C4-2B (cell line): ENCODE results near the gene LRCH1.

ENCODE experiments used
- H3K27ac ChIP-seq: fragments of 450-650 bp; 2 replicates; pipeline ENCODE4 v1.5.1; 2017
- ZFX ChIP-seq: fragments of 450-650 bp; IDR thresholded peaks from 2 replicates; pipeline ENCODE4 v1.6.1; 2017
- TF ChIP-seq, protein P1 (sequence below): fragments of 450-650 bp; conservative IDR thresholded peaks from 2 replicates; pipeline ENCODE4 v1.5.1; 2017; ENCODE audit warnings: mild to moderate bottlenecking

The LRCH1 gene

GRCh38 chr13:46654951-46655350 lies 102.0 kb downstream of the LRCH1 start:
- H3K27ac ChIP-seq = no peak overlapping the region

GRCh38 chr13:46655377-46656180 lies 102.6 kb downstream of the LRCH1 start:
- TF ChIP-seq, protein P1, sequence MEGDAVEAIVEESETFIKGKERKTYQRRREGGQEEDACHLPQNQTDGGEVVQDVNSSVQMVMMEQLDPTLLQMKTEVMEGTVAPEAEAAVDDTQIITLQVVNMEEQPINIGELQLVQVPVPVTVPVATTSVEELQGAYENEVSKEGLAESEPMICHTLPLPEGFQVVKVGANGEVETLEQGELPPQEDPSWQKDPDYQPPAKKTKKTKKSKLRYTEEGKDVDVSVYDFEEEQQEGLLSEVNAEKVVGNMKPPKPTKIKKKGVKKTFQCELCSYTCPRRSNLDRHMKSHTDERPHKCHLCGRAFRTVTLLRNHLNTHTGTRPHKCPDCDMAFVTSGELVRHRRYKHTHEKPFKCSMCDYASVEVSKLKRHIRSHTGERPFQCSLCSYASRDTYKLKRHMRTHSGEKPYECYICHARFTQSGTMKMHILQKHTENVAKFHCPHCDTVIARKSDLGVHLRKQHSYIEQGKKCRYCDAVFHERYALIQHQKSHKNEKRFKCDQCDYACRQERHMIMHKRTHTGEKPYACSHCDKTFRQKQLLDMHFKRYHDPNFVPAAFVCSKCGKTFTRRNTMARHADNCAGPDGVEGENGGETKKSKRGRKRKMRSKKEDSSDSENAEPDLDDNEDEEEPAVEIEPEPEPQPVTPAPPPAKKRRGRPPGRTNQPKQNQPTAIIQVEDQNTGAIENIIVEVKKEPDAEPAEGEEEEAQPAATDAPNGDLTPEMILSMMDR = no peak
- no peak for TF ChIP-seq ZFX

More at GRCh38 chr13:46654951-46655350, 102.0 kb downstream of the LRCH1 start:
- TF ChIP-seq, protein P1 = no peak

DNA sequence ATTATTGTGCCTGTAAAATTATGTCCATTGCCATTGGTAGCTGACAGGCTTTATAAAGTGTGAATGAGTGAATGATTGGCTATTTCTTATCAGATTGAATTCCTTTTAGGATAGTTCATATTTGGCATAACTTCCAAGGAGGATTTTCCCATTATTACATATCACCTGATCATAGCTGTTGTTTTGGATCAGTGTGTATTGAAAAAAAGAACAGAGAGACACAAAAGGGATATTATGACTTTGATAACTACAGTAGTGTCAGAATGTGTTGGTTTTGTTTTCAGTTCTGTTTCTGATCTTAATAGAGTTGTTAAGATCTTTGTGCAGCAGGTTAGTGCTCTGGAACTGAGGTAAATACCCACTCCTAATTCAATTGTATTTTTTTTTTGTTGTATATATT lies 103.8 kb downstream of the LRCH1 start:
- no peak overlapping the region for H3K27ac ChIP-seq
- no peak for TF ChIP-seq ZFX
- TF ChIP-seq, protein P1 = no peak

More at GRCh38 chr13:46655377-46656180, 102.6 kb downstream of the LRCH1 start:
- H3K27ac ChIP-seq = no peak overlapping the region

DNA sequence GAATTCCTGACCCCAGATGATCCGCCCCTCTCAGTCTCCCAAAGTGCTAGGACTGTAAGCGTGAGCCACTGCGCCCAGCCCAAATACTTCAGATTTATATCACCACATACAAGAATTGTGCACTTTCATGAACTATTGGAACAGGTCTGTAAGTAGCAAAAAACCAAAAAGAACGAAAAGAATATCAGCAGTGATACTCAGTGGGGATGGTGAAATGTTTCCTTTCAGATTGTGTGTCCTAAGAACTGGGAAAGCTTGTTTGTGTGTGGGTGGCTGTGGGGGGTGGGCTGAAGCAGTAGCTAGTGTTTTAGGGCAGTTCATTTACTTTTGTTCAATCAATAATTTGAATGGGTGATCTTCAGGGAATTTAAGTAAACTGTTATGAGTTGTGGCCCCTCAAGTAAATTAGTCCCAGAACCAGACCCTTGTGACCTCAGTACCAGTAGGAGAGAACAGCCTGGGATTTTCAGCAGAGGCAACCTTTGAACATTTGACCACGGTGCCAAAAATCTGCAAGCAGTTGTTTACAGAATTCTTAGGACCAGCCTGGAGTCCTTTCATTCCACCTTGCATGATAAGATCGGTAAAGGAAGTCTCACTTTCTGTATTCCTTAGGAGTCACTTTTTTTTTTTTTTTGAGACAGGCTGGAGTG lies 106.6 kb downstream of the LRCH1 start:
- H3K27ac ChIP-seq = peak overlapping the region; percentile 45

DNA sequence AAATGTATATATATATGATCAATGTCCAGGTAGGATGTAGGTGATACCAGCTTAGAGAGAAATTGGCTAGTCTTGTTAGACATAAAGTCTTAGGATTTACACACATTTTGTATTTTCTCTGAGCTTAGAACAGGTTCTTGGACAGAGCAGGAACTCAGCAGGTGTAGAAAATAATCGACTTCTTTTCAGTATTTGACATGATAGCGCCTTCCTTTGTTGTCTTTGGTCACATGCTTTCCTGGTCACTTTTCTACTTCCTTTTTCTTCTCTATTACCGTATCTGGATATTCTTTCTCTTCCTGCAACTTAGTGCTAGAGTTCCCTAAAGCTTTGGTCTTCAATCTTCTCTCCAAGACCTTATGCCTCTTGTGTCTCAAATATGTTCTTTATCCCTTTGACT lies 107.4 kb downstream of the LRCH1 start:
- peak overlapping the region; percentile 45; the same call in 1 of the 2 replicates for H3K27ac ChIP-seq
- TF ChIP-seq, protein P1 = no peak
- TF ChIP-seq ZFX = no peak

More for the DNA sequence above, 106.6 kb downstream of the LRCH1 start:
- TF ChIP-seq, protein P1 = no peak
- TF ChIP-seq ZFX = no peak

DNA sequence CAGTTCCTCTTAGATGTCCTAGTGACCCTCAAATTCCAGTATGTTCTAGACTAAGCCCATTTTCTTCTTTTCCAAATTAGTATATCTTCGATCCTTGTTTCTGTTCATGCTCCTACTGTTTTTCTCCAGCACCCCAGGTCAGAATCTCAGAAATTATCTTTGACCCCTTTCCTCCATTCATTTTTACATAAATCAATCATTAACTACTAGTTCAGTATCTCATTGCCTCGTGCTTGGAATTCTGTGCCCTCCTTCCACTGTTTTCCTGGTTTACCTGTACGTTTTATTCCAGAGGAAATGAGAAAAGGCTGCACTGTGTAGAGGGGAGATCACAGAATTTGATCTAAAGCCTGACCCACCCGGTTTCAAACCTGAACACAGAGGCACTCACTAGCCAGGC lies 107.9 kb downstream of the LRCH1 start:
- H3K27ac ChIP-seq = no peak overlapping the region

DNA sequence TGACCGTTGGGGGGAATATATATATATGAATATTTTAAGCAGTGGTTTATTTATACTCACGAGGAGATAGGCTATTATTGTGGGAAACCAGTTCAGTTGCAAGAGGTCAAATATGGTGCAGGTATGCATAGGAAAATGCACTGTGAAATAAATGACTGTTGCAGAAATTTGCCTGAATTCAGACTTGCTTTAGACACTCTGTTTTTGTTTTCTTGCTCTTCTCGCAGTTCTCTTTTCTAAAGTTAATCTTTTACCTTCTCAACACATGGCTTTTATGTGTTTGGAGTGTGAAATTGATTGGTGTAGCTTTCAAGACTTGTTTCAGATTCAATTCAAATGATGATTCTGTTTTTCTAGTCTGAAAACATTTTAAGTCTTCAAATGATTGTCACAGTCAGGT lies 109.7 kb downstream of the LRCH1 start:
- no peak overlapping the region for H3K27ac ChIP-seq
- no peak for TF ChIP-seq ZFX
- TF ChIP-seq, protein P1 = no peak

More for the DNA sequence above, 107.9 kb downstream of the LRCH1 start:
- TF ChIP-seq ZFX = no peak
- TF ChIP-seq, protein P1 = no peak
